HepG2 (cell line): ENCODE measurements around the gene ANKRD29. TPM values are rescaled to one million over a fixed set of nuclear protein-coding genes. Genes with fewer than 3 reads are reported as not detected.
A peak's percentile ranks its signal among the peaks of the same experiment; 100 is the strongest.

ENCODE experiments used
- ATF3 ChIP-seq: sonication (generic); formaldehyde crosslinking; IDR thresholded peaks from 2 replicates; pipeline ENCODE4 v1.4.0; 2020; ENCODE audit warnings: missing genetic modification reagents
- EZH2 ChIP-seq: conservative IDR thresholded peaks from 2 replicates; pipeline ENCODE4 v1.6.1; 2012; ENCODE audit warnings: mild to moderate bottlenecking, low read depth, low read length, moderate library complexity
- FOXP4 ChIP-seq: sonication (generic); formaldehyde crosslinking; IDR thresholded peaks from 2 replicates; pipeline ENCODE4 v1.4.0; 2020; ENCODE audit warnings: missing genetic modification reagents
- GLMP ChIP-seq: sonication (generic); formaldehyde crosslinking; IDR thresholded peaks from 2 replicates; pipeline ENCODE4 v1.9.0; 2021; ENCODE audit warnings: missing genetic modification reagents, mild to moderate bottlenecking, borderline replicate concordance
- HDAC6 ChIP-seq: fragments of 200-600 bp; sonication (generic); IDR thresholded peaks from 2 replicates; pipeline ENCODE4 v1.7.0; 2017; ENCODE audit warnings: mild to moderate bottlenecking, antibody characterized with exemption, low read length, low read depth
- HHEX ChIP-seq: IDR thresholded peaks from 2 replicates; pipeline ENCODE4 v1.6.1; 2016; ENCODE audit warnings: control low read depth
- IKZF5 ChIP-seq: IDR thresholded peaks from 2 replicates; pipeline ENCODE4 v1.6.1; 2018; ENCODE audit warnings: missing genetic modification reagents, mild to moderate bottlenecking, missing compliant biosample characterization
- MED1 ChIP-seq: sonication (generic); formaldehyde crosslinking; IDR thresholded peaks from 2 replicates; pipeline ENCODE4 v1.4.0; 2020; ENCODE audit warnings: missing genetic modification reagents
- MNT ChIP-seq: fragments of 450-650 bp; IDR thresholded peaks from 2 replicates; pipeline ENCODE4 v1.6.1; 2016
- PPARG ChIP-seq: conservative IDR thresholded peaks from 2 replicates; pipeline ENCODE4 v1.6.1; 2016; ENCODE audit warnings: missing biosample characterization, missing genetic modification reagents
- RAD51 ChIP-seq: fragments of 450-650 bp; IDR thresholded peaks from 2 replicates; pipeline ENCODE4 v1.6.1; 2016; ENCODE audit warnings: borderline replicate concordance
- SAP130 ChIP-seq: IDR thresholded peaks from 2 replicates; pipeline ENCODE4 v1.6.1; 2016; ENCODE audit warnings: low read depth
- SNAI1 ChIP-seq: sonication (generic); formaldehyde crosslinking; IDR thresholded peaks from 2 replicates; pipeline ENCODE4 v1.5.0; 2020; ENCODE audit warnings: mild to moderate bottlenecking, missing genetic modification reagents, borderline replicate concordance
- YY1 ChIP-seq: IDR thresholded peaks from 2 replicates; pipeline ENCODE4 v1.6.1; 2011; ENCODE audit warnings: low read length, low read depth, moderate library complexity, mild to moderate bottlenecking; ENCODE audit not compliant: insufficient read depth, insufficient replicate concordance
- ZNF292 ChIP-seq: sonication (generic); formaldehyde crosslinking; IDR thresholded peaks from 2 replicates; pipeline ENCODE4 v1.8.1; 2022; ENCODE audit warnings: mild to moderate bottlenecking, low read depth, missing genetic modification reagents, borderline replicate concordance
- ZNF3 ChIP-seq: IDR thresholded peaks from 2 replicates; pipeline ENCODE4 v1.7.0; 2017; ENCODE audit warnings: inconsistent platforms
- ZNF337 ChIP-seq: sonication (generic); formaldehyde crosslinking; IDR thresholded peaks from 2 replicates; pipeline ENCODE4 v1.5.1; 2020; ENCODE audit warnings: missing genetic modification reagents, low read depth, mild to moderate bottlenecking, borderline replicate concordance
- ZNF558 ChIP-seq: sonication (generic); formaldehyde crosslinking; IDR thresholded peaks from 2 replicates; pipeline ENCODE4 v1.9.0; 2022; ENCODE audit warnings: mild to moderate bottlenecking, missing genetic modification reagents, borderline replicate concordance
- ZNF564 ChIP-seq: sonication (generic); formaldehyde crosslinking; IDR thresholded peaks from 2 replicates; pipeline ENCODE4 v1.8.1; 2023; ENCODE audit warnings: mild to moderate bottlenecking, missing genetic modification reagents
- ZNF678 ChIP-seq: sonication (generic); formaldehyde crosslinking; IDR thresholded peaks from 2 replicates; pipeline ENCODE4 v1.4.0; 2020; ENCODE audit warnings: mild to moderate bottlenecking, missing genetic modification reagents
- ZNF816 ChIP-seq: sonication (generic); formaldehyde crosslinking; IDR thresholded peaks from 2 replicates; pipeline ENCODE4 v1.8.0; 2022; ENCODE audit warnings: missing genetic modification reagents, mild to moderate bottlenecking, borderline replicate concordance
- ZSCAN5A ChIP-seq: sonication (generic); formaldehyde crosslinking; IDR thresholded peaks from 2 replicates; pipeline ENCODE4 v1.8.0; 2022; ENCODE audit warnings: mild to moderate bottlenecking, missing genetic modification reagents, borderline replicate concordance
- polyA plus RNA-seq, 8 experiments: library from polyadenylated mRNA; depleted of rRNA in 3 of 8; stranded (reverse) in 7 of 8; unstranded in 1 of 8; fragments of >200 nt; fragmentation: Illumina TruSeq in 4 of 8; extraction: Trizol in 4 of 8; gene quantifications; 2 replicates each; pipeline versions ENCODE4 v1.2.1 to v1.2.3, GENCODE V29; 2011 to 2016; ENCODE audit warnings: low read depth in 4 of 8, missing spikeins in 1 of 8, mixed read lengths in 1 of 8; ENCODE audit not compliant: insufficient read depth in 1 of 8
- total RNA-seq, 5 experiments: library from RNA; depleted of rRNA; stranded (reverse); fragments of >200 nt; fragmentation: Illumina TruSeq; extraction: Trizol; gene quantifications; 2 replicates each; pipeline ENCODE4 v1.2.3, GENCODE V29; 2016; ENCODE audit warnings: low read depth in 1 of 5

ANKRD29 gene
- total and polyA plus RNA-seq, 2 of the 13 experiments (the other 11 are each of a cell fraction or from before 2014, with no cell fraction given): not detected

GRCh38 chr18:23583071-23583865, 79.4 kb downstream of the ANKRD29 start (continued):
- TF ChIP-seq ZNF564 (CRISPR knock-in tag) (no peak), HHEX (CRISPR knock-in tag) (no peak), ZNF678 (CRISPR knock-in tag) (no peak), ZNF337 (no peak), SNAI1 (CRISPR knock-in tag) (no peak), HDAC6 (no peak), SAP130 (CRISPR knock-in tag) (peak; percentile 56; the same call in 1 of the 2 replicates), RAD51 (no peak), IKZF5 (CRISPR knock-in tag) (no peak), MED1 (CRISPR knock-in tag) (0 out of 2 replicates have a peak, but pooled peaks have one; percentile 22), ZSCAN5A (CRISPR knock-in tag) (peak; percentile 30; the same call in 1 of the 2 replicates), FOXP4 (CRISPR knock-in tag) (peak; percentile 45; the same call in 1 of the 2 replicates), ZNF292 (no peak), ZNF558 (CRISPR knock-in tag) (no peak), ATF3 (peak; percentile 21; the same call in 1 of the 2 replicates), PPARG (CRISPR knock-in tag) (peak; percentile 55; the same call in 1 of the 2 replicates), MNT (no peak), ZNF816 (no peak), YY1 (no peak), GLMP (CRISPR knock-in tag) (no peak), EZH2 (no peak), ZNF3 (CRISPR knock-in tag) (no peak)
